Vagina (tissue), 2 donors: Measurements from ENCODE around the gene NFYA.

Experiments used
- CTCF ChIP-seq, 3 experiments: fragments of 450-650 bp in 2 of 3; fragments of 200-600 bp in 1 of 3; sonication (generic) in 1 of 3; IDR thresholded peaks; one replicate each; pipeline ENCODE4 v1.5.1; 2017 to 2019; ENCODE audit warnings: antibody characterized with exemption in 3 of 3, mild to moderate bottlenecking in 2 of 3, moderate library complexity in 2 of 3
- POLR2A ChIP-seq, 2 donors: fragments of 450-650 bp; IDR thresholded peaks; one replicate each; pipeline ENCODE4 v1.6.1; 2017; ENCODE audit warnings: antibody characterized with exemption in 2 of 2, mild to moderate bottlenecking in 2 of 2, moderate library complexity in 2 of 2
- POLR2AphosphoS5 ChIP-seq, 2 donors: sonication (generic); formaldehyde crosslinking; IDR thresholded peaks; one replicate each; pipeline ENCODE4 v1.9.0; 2017; ENCODE audit warnings: antibody characterized with exemption in 2 of 2, mild to moderate bottlenecking in 2 of 2, low read depth in 1 of 2; ENCODE audit not compliant: insufficient read depth in 1 of 2

DNA sequence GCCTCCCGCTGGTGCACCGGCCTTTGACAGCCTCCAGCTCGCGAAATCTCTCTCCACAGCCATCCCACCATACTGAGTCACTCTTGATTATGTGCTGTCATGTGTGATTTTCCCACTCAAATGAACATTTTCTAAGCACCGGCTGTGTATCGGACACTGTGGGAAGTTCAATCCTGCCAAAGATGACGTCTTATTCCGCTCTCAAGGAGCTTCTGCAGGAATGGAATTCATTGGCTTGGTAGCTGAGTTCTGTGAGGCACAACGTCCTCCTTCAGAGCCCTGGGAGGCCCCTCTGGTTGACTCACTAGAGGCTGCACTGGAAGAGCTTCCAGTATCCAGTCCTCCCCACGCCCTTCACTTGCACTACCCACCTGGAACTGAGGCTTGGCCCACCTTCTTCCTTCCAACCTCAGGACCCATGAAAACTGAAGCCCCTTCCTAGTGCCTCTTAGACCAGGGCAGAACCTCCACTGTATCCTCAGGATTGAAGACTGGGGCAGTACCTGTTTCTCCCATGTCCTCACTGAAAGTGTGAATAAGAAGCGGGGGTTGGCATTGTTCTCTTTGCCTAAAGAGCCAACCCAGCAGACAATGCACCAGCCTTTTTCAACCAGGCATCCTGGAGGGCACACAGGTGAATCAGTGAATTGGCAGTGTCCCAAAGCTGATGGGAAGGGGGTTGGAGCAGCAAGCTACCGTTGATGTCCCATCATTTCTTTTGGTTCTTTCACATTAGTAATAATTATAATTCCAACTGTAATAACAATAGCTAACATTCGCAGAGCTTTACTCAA is 35.5 kb upstream of the NFYA start:
- TF ChIP-seq CTCF (IDR thresholded peaks at IDR 0.05) (no peak), POLR2A (IDR thresholded peaks at IDR 0.05) (no peak), POLR2AphosphoS5 (IDR thresholded peaks at IDR 0.05; ENCODE audit: insufficient read depth in 1 of 2, low read depth in 1 of 2) (no peak)
